A673 (cell line): ENCODE results near the gene PCSK1N. TPM values are rescaled to one million over a fixed set of nuclear protein-coding genes. Genes with fewer than 3 reads are reported as not detected.
"Not testable (repeated sequence)": the region's sequence is repeated elsewhere in the genome, so short reads cannot be mapped to it uniquely, and the experiment has no call there.

Experiments used
- BruUV-seq: library from RNA; stranded (reverse); fragments of 400-500 nt; replicated peaks from 2 replicates; lab custom pipeline; 2021; lab: Mats Ljungman, UMichigan
- CTCF ChIA-PET: fragments of 300-600 bp; sonication (Branson Sonifier 250); formaldehyde crosslinking; loops from one replicate; lab custom pipeline; 2022; ENCODE audit warnings: antibody characterized with exemption; lab: Charles Lee
- POLR2A ChIA-PET: fragments of 300-600 bp; sonication (Branson Sonifier 250); formaldehyde crosslinking; loops from one replicate; lab custom pipeline; 2022; ENCODE audit warnings: antibody characterized with exemption; ENCODE audit not compliant: low non-redundant PET; lab: Charles Lee
- DNase-seq: peaks from one replicate; pipeline ENCODE4 v3.0.0-alpha.2; 2015; ENCODE audit warnings: low spot score
- H3K27ac ChIP-seq: fragments of 200-600 bp; sonication (generic); 2 replicates; pipeline ENCODE4 v1.5.1; 2016; ENCODE audit warnings: mixed run types, low read depth, mild to moderate bottlenecking, mixed read lengths, antibody characterized with exemption, low read length; ENCODE audit not compliant: poor library complexity, severe bottlenecking
- H3K27me3 ChIP-seq: fragments of 200-600 bp; sonication (generic); replicated peaks from 2 replicates; pipeline ENCODE4 v1.6.1; 2017; ENCODE audit warnings: mixed run types, low read depth, mild to moderate bottlenecking, mixed read lengths, antibody characterized with exemption, low read length; ENCODE audit not compliant: insufficient read depth, poor library complexity
- H3K36me3 ChIP-seq: fragments of 200-600 bp; sonication (generic); 2 replicates; pipeline ENCODE4 v1.6.1; 2016; ENCODE audit warnings: mixed run types, mild to moderate bottlenecking, mixed read lengths, antibody characterized with exemption, low read length; ENCODE audit not compliant: insufficient read depth, poor library complexity, severe bottlenecking
- H3K4me1 ChIP-seq: fragments of 200-600 bp; sonication (generic); 2 replicates; pipeline ENCODE4 v1.6.1; 2017; ENCODE audit warnings: mixed run types, mild to moderate bottlenecking, mixed read lengths, antibody characterized with exemption, low read length; ENCODE audit not compliant: insufficient read depth, poor library complexity, severe bottlenecking
- H3K4me3 ChIP-seq: fragments of 200-600 bp; sonication (generic); 2 replicates; pipeline ENCODE4 v1.5.1; 2016; ENCODE audit warnings: low read depth, mixed run types, mild to moderate bottlenecking, mixed read lengths, low read length; ENCODE audit not compliant: poor library complexity, severe bottlenecking
- H3K9me3 ChIP-seq: fragments of 200-600 bp; sonication (generic); 2 replicates; pipeline ENCODE4 v1.6.1; 2016; ENCODE audit warnings: mixed run types, low read depth, mild to moderate bottlenecking, mixed read lengths, antibody characterized with exemption, low read length; ENCODE audit not compliant: poor library complexity, severe bottlenecking
- EZH2 ChIP-seq: fragments of 200-600 bp; sonication (generic); IDR thresholded peaks from 2 replicates; pipeline ENCODE4 v1.6.1; 2017; ENCODE audit warnings: borderline replicate concordance, low read depth, mild to moderate bottlenecking, mixed read lengths, antibody characterized with exemption, low read length; ENCODE audit not compliant: poor library complexity, severe bottlenecking
- intact Hi-C: fragments of 100-400 bp; cut with micrococcal nuclease; formaldehyde crosslinking; loops from one replicate; pipeline ENCODE4 v1.10.0; 2022; ENCODE audit not compliant: unreplicated experiment
- total RNA-seq: library from RNA; stranded (reverse); gene quantifications from 2 replicates; pipeline ENCODE4 v1.2.3, GENCODE V29; 2021
- TF ChIP-seq, protein P1 (sequence below): fragments of 300-800, 200-600 bp; sonication (generic); conservative IDR thresholded peaks from 2 replicates; pipeline ENCODE4 v1.5.1; 2017; ENCODE audit warnings: low read depth, mild to moderate bottlenecking, antibody characterized with exemption, low read length, moderate library complexity, mixed read lengths

PCSK1N gene
- total RNA-seq, 1 experiment from 2014 or later: 16.9 TPM

DNA sequence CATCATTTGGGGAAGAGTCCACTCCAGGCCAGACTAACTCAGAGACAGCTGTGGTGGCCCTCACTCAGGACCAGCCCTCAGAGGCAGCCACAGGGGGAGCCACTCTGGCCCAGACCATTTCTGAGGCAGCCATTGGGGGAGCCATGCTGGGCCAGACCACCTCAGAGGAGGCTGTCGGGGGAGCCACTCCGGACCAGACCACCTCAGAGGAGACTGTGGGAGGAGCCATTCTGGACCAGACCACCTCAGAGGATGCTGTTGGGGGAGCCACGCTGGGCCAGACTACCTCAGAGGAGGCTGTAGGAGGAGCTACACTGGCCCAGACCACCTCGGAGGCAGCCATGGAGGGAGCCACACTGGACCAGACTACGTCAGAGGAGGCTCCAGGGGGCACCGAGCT, 12.4 kb downstream of the PCSK1N start:
- TF ChIP-seq, protein P1, sequence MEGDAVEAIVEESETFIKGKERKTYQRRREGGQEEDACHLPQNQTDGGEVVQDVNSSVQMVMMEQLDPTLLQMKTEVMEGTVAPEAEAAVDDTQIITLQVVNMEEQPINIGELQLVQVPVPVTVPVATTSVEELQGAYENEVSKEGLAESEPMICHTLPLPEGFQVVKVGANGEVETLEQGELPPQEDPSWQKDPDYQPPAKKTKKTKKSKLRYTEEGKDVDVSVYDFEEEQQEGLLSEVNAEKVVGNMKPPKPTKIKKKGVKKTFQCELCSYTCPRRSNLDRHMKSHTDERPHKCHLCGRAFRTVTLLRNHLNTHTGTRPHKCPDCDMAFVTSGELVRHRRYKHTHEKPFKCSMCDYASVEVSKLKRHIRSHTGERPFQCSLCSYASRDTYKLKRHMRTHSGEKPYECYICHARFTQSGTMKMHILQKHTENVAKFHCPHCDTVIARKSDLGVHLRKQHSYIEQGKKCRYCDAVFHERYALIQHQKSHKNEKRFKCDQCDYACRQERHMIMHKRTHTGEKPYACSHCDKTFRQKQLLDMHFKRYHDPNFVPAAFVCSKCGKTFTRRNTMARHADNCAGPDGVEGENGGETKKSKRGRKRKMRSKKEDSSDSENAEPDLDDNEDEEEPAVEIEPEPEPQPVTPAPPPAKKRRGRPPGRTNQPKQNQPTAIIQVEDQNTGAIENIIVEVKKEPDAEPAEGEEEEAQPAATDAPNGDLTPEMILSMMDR: no peak
- TF ChIP-seq EZH2: no peak
- no peak for DNase-seq
- no peak overlapping the region for H3K4me3 ChIP-seq
- BruUV-seq: no TSS peak
- CTCF ChIA-PET: no interaction called here
- POLR2A ChIA-PET: no interaction called here
- no peaks in the 10 kb centered on the region for H3K9me3 ChIP-seq
- peaks cover 3% of the 10 kb centered on the region for H3K36me3 ChIP-seq
- H3K27ac ChIP-seq: no peak overlapping the region
- H3K4me1 ChIP-seq: no peaks in the 10 kb centered on the region
- intact Hi-C loops: no loop called here
- H3K27me3 ChIP-seq: no peaks in the 10 kb centered on the region

DNA sequence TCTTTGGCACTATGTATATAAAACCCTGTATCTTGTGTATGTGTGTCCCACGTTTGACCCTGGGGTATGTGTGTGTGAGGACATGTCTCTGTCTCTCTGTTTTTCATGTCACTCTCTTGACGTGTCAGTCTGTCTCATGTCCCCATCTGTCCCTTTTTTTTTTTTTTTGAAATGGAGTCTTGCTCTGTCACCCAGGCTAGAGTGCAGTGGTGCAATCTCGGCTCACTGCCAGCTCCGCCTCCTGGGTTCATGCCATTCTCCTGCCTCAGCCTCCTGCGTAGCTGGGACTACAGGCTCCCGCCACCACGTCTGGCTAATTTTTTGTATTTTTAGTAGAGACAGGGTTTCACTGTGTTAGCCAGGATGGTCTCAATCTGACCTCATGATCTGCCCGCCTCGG, 16.0 kb downstream of the PCSK1N start:
- H3K36me3 ChIP-seq, H3K27me3 ChIP-seq, BruUV-seq, H3K4me3 ChIP-seq, POLR2A ChIA-PET, H3K4me1 ChIP-seq, H3K27ac ChIP-seq, DNase-seq, CTCF ChIA-PET, H3K9me3 ChIP-seq, intact Hi-C loops: not testable (repeated sequence)

DNA sequence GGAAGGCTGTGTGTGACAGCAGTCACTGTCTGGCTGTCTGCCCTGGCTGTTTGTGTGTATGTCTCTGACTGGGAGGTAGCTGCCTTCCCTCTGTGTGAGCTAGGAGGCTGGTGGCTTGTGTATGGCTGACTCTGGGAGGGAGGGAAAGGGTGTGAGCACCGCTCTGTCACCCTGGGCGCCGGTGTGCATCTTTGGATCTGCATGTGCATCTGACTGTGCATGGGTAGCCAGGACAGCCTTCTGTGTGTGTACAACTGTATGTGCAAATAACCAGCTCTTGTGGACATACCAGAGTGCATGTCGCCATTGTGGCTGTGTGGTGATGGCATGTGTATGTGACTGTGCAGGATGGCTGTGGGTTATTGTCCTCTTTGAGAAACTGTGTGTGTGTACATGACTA, 16.5 kb downstream of the PCSK1N start:
- DNase-seq: no peak
- peaks cover 3% of the 10 kb centered on the region for H3K36me3 ChIP-seq
- CTCF ChIA-PET: no interaction called here
- H3K27me3 ChIP-seq: no peaks in the 10 kb centered on the region
- POLR2A ChIA-PET: no interaction called here
- no TSS peak for BruUV-seq
- H3K9me3 ChIP-seq: no peaks in the 10 kb centered on the region
- H3K4me1 ChIP-seq: no peaks in the 10 kb centered on the region
- no peak overlapping the region for H3K4me3 ChIP-seq
- H3K27ac ChIP-seq: no peak overlapping the region
- TF ChIP-seq, protein P1: no peak
- TF ChIP-seq EZH2: no peak
- intact Hi-C loops: no loop called here

DNA sequence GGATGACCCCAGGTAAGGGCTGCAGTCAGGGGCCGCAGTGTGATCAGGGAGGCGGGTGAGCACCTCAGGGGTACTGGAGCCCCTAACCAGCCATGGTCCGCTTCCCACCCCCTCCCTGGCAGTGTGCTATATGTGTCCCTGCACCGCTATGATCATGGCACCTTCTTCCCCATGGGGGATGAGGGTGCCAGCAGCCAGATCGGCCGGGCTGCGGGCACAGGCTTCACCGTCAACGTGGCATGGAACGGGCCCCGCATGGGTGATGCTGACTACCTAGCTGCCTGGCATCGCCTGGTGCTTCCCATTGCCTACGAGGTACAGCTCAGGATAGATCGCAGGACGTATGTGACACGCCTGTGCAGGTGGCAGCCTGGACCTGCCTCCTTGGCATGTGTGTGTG, 17.3 kb downstream of the PCSK1N start:
- no peaks in the 10 kb centered on the region for H3K36me3 ChIP-seq
- no peak for DNase-seq
- CTCF ChIA-PET: no interaction called here
- H3K4me3 ChIP-seq: no peak overlapping the region
- BruUV-seq: no TSS peak
- intact Hi-C loops: no loop called here
- H3K9me3 ChIP-seq: no peaks in the 10 kb centered on the region
- POLR2A ChIA-PET: no interaction called here
- no peaks in the 10 kb centered on the region for H3K4me1 ChIP-seq
- H3K27ac ChIP-seq: no peak overlapping the region
- no peaks in the 10 kb centered on the region for H3K27me3 ChIP-seq
- TF ChIP-seq EZH2: no peak
- TF ChIP-seq, protein P1: no peak
